HG03139 (cell line): ENCODE data around the gene CFI.

ENCODE experiments used
- ATAC-seq: cut with Tn5 transposase; IDR thresholded peaks from one replicate; pipeline ENCODE4 v1.9.1; 2021; ENCODE audit not compliant: unreplicated experiment

Gene CFI

DNA sequence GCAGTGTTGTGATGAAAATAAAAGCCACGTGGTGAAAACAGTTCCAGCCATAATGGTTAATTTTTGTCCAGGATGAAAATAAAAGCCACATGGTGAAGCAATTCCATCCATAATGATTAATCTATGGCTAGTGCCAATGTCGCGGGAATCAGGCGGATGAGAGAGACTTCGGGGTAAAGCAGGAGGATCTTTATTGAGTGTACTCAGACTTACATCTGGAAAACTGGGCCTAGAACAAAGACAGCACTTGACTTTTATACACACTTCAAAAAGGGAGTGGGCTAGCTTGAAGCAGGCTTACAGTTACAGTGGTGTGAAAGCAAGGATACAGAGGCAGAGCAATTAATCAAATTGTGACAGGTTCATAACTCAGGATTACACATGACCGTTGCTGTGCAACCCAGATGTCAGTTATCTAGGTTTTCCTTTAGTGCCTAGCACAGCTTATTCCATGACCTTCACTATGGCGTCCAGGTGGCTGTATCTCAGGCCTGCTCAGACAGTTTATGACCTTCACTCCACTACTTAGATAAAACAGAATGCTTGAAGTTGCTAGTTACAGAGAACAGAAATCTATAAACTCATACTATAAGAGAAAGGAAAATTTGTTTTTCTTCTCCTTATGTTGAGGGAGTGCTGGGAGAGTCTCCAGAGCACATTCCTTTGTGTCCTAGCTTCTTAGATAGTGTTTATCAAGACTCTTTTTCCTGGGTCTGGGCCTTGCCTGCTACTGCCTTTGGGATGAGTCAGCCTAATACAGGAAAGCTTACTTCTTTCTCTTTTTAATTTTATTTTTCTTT is 66.0 kb downstream of the CFI start:
- no peak for ATAC-seq

DNA sequence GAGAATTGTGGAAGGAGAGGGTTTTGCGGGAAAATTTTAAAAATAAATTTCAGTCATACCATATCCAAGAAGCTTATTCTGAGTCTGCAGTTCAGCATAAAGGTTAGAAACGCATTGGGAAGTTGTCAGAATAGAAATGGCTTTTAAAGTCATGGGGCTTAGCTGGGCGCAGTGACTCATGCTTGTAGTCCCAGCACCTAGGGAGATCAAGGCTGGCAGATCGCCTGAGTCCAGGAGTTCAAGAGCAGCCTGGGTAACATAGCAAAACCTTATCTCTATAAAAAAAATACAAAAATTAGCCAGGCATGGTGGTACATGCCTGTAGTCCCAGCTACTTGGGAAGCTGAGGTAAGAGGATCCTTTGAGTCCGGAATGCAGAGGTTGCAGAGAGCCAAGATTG is 68.1 kb downstream of the CFI start:
- no peak for ATAC-seq

DNA sequence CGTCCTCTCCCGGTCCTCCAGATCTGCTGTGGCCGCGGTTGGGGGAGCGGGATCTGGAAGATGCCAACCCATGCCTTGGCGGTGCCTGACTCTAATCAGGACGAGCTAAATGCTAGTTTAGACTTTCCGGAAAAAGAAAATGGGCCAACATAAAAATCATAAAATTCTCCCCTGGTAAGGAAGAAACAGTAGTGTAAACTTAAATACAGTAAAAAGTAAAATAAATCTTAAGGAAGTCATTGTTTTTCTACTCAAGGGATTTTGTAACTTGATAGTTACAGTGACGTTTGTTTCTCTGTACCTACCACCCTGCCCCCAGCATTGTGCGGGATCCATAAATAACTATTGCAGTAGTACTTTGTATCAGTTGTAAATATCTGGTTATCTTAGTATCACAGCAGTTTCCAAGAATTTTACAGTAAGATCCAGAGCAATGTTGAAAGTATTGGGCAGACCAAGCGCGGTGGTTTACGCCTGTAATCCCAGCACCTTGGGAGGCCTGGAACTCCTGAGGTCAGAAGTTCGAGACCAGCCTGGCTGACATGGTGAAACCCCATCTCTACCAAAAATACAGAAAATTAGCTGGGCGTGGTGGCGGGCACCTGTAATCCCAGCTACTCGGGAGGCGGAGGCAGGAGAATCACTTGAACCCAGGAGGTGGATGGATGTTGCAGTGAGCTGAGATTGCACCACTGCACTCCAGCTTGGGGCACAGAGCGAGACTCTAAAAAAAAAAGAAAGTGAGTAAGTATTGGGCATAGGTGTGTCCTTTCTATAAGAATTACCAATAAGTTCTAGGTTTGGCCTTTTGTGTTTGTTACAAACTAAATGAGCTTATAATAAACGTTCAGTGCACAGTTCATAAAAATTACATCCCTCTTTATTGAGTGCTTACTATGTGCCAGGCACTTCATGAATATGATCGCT is 70.9 kb downstream of the CFI start:
- no peak for ATAC-seq

DNA sequence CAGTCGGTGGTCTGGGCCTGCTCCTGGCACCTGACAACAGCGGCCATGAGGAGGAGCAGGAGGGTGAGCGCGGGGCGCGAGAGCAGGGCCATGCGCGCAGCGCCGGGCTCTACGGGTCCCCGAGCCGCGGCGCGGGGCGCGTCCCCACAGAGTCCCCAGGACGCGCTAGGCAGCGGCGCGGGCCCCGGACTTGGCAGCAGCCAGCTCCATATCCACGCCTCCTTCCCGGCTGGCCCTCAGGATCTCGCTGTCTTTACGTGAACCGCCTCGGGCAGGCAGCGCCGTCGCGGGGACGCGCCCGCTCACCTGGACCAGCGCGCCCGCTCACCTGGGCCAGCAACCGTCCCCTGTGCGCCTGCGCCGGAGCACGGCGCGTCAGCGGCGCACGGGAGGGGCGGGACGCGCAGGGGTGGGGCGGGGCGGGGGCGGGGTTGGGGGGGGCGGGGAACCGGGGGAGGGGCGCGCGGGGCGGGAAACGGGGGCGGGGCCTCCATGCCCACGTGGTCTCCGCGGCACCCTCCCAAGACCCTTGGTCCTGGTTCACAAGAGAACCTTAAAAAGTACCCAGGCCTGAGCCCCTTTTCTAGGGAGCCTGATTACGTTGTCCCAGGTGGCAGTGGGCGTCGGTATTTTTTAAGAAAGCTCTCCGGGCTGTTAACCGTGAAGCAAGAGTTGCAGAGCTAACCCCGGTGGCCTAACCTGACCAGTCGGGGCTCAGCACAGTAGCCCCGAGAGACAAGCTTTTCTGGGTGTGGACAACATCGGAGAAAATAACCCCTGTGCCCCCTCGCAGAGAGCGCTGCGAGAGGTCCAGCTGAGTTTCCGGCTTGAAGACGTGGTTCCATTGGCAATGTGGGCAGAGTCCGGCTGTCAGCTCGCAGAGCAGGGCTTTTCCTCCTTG is 71.8 kb downstream of the CFI start, which contains the start of gene PLA2G12A:
TSS of gene PLA2G12A (minus strand) at position 353 of the 901 bp plus-strand sequence. CDS start at position 92, 261 bp downstream.
- peak; percentile 74 for ATAC-seq

DNA sequence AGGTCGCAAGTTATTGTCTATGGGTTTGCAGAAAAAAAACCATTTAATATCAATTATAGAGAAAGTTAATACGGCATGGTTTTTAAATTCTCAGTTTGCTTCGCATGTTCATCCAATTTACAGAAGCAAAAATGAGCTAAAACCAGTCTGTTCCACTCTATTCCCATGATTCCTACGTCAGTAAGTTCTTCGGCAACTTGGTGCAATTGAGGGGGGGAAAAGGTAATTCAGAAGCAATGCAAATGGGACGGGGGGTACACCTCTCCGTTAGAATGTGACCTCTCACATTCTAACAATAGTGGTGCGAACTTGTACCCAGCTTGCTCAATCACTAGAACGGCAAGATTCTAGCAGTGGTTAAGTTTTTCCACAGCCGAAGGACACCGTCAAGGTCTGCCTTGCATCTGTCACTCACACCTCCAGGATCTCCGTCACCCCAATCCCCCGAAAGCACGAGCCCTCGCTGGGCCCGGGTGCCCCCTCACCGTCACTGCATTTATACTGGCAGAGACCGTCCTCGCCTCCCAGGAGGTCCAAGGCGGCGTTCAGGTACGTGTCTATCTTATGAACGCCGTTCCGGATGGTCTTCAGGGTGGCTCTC is 72.6 kb downstream of the CFI start:
- ATAC-seq: no peak

DNA sequence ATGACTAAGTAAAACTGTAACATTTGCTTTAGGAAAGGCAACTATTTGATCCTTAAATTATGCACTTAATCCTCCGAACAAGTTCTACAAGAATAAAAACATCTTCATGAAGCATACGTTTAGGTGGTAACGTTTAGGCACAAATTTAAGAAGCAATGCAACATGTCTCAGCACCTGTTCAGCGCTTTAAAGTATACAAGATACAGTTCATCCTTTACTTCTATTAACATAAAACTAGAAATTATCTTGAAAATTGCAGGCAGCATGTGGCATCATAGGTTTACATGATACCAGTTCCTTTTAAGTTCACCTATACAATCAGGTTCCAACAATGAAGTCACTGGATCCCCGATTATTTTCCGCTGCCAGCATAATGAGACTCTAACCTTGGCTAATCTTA is 73.4 kb downstream of the CFI start:
- no peak for ATAC-seq

DNA sequence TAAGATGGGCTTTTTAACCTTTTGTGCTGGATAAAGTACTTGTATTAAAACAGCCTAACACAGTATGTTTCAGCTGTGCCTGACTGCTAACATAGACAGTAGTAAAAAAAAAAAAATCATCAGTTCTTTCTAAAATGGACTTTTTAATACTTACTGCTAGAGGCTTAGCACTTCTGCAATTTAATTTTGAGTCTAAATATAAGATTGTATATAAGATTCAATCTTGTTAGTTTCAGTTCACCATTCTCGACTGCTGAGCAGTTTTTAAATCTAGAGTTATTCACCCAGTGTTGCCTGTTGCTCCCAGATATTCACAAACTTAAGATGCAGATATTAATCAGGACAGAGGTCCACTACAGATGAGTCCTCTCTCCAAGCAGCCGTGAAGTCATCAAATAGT is 78.7 kb downstream of the CFI start:
- no peak for ATAC-seq

DNA sequence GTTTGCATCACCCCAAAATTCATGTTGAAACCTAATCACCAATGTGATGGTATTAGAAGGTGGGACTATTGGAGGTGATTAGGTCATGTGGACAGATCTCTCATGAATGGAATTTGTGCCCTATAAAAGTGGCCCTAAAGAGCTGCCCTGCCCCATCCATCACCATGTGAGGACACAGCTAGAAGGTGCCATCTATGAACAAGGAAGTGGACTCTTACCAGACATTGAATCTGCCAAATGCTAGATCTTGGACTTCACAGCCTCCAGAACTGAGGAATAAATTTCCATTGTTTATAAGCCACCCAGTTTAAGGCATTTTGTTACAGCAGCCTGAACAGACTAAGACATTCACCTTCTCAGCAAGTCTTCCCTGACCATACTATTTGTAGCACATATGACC is 79.4 kb downstream of the CFI start:
- ATAC-seq: no peak

DNA sequence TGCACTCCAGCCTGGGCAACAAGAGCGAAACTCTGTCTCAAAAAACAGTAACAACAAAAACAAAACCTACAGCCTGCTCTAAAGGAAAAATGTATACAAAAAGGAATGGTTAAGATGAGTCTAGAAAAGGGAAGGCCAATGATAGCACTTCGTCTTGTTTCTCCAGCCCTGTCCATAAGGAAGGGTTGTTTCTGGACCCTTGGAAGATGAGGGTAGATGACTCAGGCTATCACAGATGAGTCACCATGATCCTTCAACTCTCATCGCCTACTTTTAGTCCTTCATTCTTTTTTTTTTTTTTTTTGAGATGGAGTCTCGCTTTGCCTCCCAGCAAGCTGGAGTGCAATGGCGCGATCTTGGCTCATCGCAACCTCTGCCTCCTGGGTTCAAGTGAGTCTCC is 80.8 kb downstream of the CFI start:
- ATAC-seq: no peak

DNA sequence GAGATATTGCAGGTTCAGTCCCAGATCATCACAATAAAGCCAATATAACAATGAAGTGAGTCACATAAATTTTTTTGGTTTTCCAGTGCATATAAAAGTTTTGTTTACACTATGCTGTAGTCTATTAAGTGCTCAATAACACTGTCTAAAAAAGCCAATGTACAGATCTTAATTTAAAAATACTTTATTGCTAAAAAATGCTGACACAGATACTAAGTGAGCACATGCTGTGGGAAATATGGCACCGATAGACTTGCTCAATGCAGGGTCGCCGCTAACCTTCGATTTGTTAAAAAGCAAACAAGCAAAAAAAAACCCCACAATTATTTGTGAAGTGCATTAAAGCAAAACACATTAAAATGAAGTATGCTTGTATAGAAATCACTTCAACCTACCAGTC is 82.2 kb downstream of the CFI start:
- no peak for ATAC-seq

DNA sequence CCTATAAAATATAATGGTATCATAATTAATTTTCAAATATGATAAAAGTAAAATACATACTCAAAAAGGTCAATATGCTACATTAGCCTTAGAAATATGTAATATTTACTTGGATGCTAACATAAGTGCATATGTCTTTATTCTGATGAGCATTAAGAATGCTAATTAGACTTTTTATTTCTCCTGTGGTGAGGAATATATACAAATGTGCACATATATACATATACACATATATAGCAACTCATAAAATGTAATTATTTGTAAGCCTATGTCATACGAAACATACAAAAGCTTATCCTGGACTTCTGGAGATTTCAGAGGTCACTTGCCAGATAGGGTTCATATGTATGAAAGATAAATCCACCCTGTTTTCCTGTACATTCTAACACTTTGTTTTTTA is 83.0 kb downstream of the CFI start:
- ATAC-seq: no peak

DNA sequence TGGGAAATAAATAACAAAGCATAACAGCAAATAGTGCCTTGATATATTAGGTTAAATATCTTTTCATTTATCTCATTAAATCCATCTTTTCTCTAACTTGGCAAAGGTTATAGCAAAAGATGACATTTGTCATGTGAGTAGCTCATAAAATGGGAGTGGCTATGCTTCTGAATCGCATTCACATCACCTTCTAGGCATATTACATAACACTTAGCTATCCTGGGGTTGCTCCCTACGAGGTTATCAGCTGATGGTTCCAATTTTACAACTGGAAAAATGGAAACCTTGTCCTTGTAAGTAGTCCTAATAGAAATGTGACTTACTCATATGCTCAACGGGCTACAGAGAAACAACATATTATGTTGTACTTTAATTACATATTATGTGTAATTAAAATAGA is 88.3 kb downstream of the CFI start:
- ATAC-seq: no peak

DNA sequence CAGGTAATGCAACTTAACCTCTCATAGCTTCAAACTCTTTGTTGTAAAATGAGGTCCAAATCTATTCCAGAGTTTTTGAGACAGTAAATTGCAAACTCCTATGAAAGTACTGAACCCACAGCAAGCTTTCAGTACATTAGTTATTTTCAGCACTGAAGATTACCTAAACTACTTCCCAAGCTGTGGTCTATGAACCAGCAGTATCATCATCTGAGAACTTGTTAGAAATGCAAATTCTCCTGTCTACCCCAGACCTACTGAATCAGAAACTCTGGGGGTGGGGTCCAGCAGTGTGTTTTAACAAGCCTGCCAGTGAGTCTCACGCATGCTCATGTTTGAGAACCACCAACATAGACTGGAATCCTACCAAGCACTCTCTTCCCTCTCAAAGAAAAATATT is 92.8 kb downstream of the CFI start:
- peak; percentile 90 for ATAC-seq

DNA sequence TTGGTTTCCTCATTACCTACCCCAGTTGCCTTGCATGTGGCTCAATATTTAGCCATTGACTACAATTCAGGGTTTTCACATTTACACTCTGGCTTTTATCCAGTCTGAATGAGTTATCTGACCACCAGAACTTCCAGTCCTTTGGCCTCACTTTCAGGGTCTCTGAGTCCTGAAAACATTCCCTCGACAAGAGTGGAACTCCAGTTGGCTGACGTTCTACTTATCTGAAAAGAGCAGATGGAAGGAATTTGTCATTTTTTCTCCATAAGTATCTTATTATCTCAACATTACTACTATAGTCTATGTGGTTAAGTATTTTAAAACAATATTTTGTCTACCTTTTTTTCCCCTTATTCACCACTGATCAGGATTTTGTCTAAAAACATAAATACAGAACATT is 93.4 kb downstream of the CFI start:
- no peak for ATAC-seq

DNA sequence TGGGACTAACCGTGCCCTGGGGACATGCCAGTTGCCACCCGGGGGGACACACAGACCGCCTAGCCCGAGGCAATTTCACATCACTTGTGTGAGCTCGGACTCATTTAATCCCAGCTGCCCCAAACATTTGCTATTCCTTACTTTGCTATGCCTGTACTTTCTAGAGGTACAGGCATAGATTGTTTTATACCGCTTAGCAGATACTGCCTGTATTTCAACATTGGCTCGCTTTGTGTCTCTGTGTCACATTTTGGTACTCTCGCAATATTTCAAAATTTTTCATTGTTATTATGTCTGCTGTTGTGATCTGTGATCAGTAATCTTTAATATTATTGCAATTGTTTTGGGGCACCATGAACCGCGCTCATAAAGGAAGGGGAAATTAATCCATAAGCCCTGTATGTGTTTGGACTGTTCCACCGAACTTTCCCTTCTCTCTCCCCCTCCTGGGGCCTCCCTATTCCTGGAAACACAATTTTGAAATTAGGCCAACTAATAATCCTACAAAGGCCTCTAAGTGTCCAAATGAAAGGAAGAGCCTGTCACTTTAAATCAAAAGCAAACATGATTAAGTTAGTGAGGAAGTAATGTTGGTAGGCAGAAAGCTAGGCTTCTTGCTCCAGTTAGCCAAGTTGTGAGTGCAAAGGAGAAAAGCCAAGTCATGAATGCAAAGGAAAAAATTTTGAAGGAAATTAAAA is 98.0 kb downstream of the CFI start:
- no peak for ATAC-seq

DNA sequence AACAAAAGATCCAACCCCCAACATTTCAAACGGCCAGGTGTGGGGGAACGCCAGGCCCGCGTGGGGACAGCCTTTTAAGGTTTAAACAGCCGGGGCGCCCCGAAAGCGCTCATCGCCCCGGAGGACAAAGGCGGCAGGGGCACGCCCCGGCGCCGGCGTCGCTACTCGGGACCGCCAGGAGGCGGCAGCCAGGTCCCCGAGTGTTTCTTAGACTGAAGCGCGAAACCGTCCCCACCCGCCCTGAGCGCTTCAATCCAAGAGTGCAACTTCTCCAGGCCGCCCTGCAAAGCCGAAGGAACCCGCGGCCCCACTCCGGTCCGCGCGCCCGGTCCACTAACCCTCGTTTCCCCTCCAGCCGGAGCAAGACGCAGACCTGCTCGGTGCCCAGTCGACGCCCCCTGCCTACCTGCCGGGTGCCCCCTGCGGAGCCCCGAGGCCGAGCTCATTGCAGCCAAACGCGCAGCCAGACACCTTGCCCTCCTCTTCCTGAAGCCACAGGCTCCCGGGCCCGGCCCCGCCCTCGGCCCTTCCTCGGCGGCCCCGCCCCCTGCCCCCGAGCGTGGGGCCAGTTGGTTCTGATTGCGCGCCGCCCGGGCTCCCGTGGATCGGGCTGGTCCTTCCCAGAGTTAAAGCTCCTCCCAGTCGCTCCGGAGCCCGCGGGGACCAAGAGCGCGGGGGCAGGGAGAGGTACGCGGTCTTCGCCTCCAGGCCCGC is 98.7 kb downstream of the CFI start, which contains the start of gene CASP6:
TSS of gene CASP6 (minus strand) at position 496 of the 714 bp plus-strand sequence. CDS start at position 446, 50 bp downstream.
- peak; percentile 72 for ATAC-seq

DNA sequence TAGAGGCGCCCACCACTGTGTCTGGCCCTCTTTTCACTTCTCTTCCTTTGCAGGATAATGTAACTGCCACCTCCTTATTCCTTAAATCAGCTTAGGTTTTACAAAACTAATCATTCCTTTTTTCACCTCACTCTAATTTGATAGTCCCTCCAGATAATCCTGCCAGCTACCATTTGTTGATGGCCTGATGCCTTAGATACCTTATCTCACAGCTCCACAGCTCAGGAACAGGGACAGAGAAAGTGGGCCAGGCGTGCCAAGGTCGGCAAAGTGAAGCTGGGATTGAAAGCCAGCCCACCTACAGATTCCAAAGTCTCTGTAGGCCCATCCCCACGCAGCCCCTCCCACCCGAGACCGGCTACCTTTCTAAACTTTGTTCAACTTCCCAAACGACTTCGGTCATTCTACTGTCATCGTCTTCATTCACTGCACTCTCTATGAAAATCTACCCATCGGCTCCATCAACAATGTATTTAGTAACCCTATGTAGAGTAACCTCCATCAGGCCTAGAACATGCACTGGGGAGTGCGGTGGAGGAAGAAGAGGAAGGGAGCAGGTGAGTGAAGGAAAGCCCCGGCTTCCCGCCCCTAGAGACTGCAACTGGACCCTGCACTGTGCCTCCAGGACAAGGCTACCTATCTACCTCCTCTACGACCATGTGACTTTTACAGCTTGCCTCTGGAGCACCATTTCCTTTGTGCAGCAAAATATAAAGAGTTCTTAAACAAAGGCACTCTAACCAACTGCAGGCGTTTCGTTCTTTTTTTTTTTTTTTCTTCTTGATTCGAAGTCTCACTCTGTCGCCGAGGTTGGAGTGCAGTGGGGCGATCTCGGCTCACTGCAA is 100.0 kb downstream of the CFI start:
- ATAC-seq: no peak

DNA sequence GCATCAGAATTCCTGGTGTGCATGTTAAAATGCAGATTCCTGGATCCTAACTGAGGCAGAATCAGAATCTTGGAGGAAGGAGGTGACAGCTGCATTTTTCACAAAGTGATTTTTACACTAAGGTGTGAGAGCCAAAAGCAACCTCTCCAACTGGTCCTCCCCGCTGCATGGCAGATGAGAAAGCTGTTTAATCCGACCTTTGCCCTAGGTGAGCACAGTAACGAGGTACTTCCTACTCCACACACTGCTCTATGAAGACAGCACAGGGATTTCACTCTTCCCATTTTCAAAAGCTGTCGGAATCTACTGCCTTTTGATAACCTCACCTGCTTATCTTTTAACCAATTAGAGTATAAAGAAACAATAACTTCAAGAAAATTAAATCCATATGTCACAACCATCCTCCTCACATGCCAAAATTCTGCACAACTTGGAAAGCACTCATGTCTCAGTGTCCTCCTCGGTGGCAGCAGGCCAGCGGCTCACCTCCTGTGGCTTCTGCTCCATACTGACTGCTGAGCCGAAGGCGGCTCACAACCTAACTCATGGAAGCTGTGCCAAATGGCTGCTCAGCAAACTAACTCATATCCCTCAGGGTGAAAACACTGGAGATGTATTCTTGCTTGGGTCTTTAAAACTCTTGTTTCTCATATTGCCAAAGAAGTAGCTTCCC is 102.1 kb downstream of the CFI start:
- no peak for ATAC-seq
